GM18868 (cell line): Measurements from ENCODE around the gene CLPSL2.

Experiments used
- ATAC-seq: cut with Tn5 transposase; IDR thresholded peaks from one replicate; pipeline ENCODE4 v1.9.1; 2021; ENCODE audit warnings: mild to moderate bottlenecking, moderate library complexity; ENCODE audit not compliant: unreplicated experiment

CLPSL2 gene

GRCh38 chr6:35786272-35786671 is 9.9 kb downstream of the CLPSL2 start:
- ATAC-seq = no peak

- ATAC-seq = no peak
Measured at GRCh38 chr6:35786810-35787209, 10.4 kb downstream of the CLPSL2 start.

- no peak for ATAC-seq
Measured at GRCh38 chr6:35787266-35788218, 11.1 kb downstream of the CLPSL2 start.

GRCh38 chr6:35788423-35788982 is 12.1 kb downstream of the CLPSL2 start:
- ATAC-seq = no peak

GRCh38 chr6:35790683-35791082 is 14.3 kb downstream of the CLPSL2 start:
- ATAC-seq = no peak

GRCh38 chr6:35794536-35795452 is 18.4 kb downstream of the CLPSL2 start:
- no peak for ATAC-seq

GRCh38 chr6:35795453-35796071 is 19.2 kb downstream of the CLPSL2 start:
- no peak for ATAC-seq

GRCh38 chr6:35796236-35796635 is 19.8 kb downstream of the CLPSL2 start:
- ATAC-seq = no peak

GRCh38 chr6:35797837-35798526 is 21.6 kb downstream of the CLPSL2 start:
- ATAC-seq = no peak

- no peak for ATAC-seq
Measured at GRCh38 chr6:35798706-35799105, 22.3 kb downstream of the CLPSL2 start.

- no peak for ATAC-seq
Measured at GRCh38 chr6:35801148-35801547, 24.8 kb downstream of the CLPSL2 start.

- ATAC-seq = no peak
Measured at GRCh38 chr6:35804996-35805736, 28.8 kb downstream of the CLPSL2 start, which contains the start of gene LHFPL5. LHFPL5 (plus strand) TSS chr6:35805352; CDS start chr6:35805671, 319 bp downstream.

GRCh38 chr6:35808688-35809087 is 32.3 kb downstream of the CLPSL2 start:
- ATAC-seq = no peak

- no peak for ATAC-seq
Measured at GRCh38 chr6:35809809-35810208, 33.4 kb downstream of the CLPSL2 start.

GRCh38 chr6:35810971-35811698 is 34.7 kb downstream of the CLPSL2 start:
- no peak for ATAC-seq

- no peak for ATAC-seq
Measured at GRCh38 chr6:35811699-35811995, 35.2 kb downstream of the CLPSL2 start.

- ATAC-seq = no peak
Measured at GRCh38 chr6:35817515-35817914, 41.1 kb downstream of the CLPSL2 start.

- no peak for ATAC-seq
Measured at GRCh38 chr6:35823601-35824000, 47.2 kb downstream of the CLPSL2 start.
